HG02938 (cell line): ENCODE results near the gene NCL.

ENCODE experiments used
- ATAC-seq: cut with Tn5 transposase; IDR thresholded peaks from one replicate; pipeline ENCODE4 v1.9.1; 2021; ENCODE audit warnings: mild to moderate bottlenecking, moderate library complexity; ENCODE audit not compliant: unreplicated experiment

Gene NCL, protein sequence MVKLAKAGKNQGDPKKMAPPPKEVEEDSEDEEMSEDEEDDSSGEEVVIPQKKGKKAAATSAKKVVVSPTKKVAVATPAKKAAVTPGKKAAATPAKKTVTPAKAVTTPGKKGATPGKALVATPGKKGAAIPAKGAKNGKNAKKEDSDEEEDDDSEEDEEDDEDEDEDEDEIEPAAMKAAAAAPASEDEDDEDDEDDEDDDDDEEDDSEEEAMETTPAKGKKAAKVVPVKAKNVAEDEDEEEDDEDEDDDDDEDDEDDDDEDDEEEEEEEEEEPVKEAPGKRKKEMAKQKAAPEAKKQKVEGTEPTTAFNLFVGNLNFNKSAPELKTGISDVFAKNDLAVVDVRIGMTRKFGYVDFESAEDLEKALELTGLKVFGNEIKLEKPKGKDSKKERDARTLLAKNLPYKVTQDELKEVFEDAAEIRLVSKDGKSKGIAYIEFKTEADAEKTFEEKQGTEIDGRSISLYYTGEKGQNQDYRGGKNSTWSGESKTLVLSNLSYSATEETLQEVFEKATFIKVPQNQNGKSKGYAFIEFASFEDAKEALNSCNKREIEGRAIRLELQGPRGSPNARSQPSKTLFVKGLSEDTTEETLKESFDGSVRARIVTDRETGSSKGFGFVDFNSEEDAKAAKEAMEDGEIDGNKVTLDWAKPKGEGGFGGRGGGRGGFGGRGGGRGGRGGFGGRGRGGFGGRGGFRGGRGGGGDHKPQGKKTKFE

DNA sequence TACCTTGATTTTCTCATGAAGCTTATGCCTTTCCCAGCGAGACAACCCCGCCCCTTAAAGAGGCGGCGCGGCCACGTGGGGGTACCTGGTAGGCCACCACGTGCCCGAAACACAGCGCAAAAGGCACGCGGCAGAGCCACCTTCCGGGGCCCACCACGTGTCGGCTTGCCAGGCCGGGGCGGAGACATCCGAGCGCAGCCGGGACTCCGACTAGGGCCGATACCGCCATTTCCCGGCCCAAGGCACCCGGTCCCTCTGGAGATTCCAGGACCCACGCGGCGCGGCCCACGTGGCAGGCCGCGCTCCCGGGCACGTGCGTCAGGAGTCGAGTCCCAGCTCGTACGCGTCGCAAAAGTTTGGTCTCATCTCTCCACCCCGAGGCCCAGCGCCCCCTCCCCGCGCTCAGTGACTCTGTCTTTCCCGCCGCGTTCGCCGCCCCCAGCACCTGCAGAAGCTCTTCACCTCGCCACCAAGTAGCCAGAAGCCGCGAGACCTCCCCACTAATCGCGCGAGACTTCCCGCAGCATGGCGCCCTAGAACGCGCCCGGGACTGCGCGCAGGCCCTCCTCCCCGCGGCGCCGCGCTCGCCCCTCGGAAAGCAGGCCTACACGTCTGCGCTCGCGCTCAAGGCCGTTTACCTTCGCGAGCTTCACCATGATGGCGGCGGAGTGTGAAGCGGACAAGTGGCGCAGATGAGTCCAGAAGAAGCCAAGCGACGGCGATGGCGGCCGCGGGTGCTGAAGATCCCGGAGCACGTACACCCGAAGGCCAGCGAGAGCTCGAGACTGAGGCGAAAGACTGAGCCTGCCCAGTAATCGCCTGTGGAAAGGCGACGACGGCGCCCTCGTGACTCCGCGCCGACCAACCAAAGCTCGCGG lies at the start of gene NCL:
TSS of gene NCL (minus strand) at position 787 of the 878 bp plus-strand sequence. CDS start at position 656, 131 bp downstream.
- ATAC-seq: peak; percentile 81

DNA sequence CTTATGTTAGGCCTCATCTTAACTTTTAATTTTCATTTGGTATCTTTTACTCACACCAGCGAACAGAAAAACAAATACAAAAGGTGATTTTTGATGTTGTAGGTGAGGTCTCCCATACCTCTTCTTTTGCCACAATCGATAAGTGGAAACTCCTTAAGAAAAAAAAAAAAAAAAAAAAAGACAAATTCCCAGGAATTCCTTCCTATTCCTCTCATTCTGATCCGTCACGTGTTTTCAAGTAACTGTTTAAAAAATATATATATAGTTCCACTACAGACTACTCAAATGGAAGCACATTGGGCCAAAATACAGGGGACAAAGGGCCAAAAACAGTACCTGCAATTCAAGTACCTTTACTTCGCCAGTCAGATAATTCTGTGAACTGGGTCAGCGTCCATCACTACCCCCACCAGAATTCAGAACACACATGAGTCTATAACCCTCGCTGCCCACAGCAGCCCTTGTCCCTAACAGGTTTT lies 49.5 kb upstream of the NCL start:
- ATAC-seq: no peak

DNA sequence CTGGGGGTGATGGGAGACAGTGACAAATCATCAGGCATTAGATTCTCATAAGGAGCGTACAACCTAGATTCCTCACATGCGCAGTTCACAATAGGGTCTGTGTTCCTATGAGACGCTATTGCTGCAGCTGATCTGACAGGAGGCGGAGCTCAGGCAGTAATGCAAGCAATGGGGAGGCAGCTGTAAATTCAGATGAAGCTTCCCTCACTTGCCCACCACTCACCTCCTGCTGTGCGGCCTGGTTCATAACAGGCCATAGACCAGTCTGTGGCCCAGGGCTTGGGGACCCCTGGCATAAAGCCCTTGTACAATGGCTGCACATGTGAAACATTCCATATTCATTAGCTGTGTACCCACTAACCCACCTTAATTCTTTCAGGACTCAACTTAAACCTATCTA lies 47.9 kb upstream of the NCL start:
- ATAC-seq: no peak

DNA sequence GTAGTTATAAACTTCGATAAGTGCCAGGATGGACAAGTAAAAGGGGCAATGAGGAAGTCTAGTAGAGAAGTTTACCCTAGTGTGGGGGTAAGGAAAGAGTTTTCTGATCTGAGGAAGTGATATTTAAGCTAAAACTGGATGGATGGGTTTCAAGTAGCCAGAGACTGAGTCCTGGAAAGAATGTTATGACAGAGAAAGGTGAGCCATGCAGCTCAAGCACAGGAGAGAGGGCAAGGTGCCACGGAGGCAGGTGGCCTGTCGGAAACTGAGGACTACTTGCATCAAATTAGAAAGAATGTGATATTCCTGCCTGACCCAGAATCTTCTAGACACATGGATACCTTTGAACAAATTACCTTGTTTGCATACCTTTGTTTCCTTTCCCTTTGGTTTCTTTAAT lies 39.5 kb upstream of the NCL start:
- no peak for ATAC-seq

DNA sequence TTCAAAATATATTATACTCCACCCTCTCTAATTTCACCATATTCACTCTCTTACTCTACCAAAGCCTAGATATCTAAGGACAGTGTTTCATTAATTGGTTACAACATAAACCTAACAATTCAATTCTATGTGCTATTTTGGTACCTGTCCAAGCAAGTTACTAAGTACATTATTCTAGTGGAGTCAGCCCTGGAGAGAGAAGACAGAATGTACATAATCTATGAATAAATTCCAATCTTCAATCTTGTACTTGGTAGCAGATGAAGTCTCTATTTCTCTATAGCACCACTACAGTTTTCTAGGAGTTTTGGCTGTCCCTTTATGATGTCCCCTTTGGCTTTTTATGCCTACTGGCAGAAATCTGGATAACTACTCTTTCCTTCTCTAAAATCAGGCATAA lies 38.3 kb upstream of the NCL start:
- ATAC-seq: no peak

DNA sequence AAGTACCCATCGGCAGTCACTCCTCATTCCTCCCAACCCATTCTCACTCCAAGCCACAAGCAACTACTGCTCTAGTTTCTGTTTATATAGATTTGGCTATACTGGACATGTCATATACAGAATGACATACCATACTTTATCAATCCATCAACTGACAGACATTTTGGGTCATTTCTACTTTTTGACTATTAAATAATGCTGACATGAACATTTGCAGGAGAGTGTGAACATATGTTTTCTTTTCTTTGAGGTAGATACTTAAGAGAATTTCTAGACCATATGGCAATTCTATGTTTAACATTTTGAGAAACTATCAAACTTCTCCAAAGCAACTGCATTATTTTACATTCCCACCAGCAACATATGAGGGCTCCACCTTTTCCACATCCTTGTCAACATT lies 33.4 kb upstream of the NCL start:
- no peak for ATAC-seq

DNA sequence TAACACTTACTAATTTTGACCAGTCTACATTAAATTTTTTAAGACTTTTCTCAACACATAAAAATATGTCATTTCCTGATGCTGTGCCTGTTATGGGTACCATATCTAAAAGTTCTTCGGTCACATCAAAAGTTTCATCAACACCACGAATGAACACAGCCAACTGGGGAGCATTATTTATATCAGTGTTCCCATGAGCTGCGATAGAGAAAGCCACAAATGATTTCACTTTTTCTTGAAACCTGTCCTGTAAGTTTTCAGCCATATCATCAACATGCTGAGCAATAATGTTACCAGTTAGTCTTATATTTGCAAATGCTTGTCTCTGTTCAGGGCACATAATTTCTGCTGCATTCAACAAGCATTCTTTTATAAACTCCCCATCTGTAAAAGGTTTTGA lies 30.4 kb upstream of the NCL start:
- ATAC-seq: no peak

DNA sequence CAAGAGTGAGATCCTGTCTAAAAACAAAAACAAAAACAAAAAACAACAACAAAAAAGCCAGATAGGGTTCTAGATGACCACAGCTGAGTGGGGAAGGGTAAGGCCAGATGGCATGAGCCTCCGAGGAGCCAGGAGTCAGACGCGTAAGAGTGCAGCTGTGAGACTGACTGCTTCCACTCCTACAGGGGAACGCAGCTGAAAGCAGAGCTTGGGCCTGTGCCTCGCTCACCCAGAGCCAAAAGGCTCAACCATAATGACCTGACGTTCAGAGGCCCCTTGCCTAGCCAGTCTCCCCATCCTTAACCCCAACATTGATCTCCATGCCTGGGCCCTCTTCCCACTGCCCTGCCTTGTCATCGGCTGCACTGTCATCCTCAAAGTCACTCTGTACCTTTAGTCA lies 26.5 kb upstream of the NCL start:
- no peak for ATAC-seq

DNA sequence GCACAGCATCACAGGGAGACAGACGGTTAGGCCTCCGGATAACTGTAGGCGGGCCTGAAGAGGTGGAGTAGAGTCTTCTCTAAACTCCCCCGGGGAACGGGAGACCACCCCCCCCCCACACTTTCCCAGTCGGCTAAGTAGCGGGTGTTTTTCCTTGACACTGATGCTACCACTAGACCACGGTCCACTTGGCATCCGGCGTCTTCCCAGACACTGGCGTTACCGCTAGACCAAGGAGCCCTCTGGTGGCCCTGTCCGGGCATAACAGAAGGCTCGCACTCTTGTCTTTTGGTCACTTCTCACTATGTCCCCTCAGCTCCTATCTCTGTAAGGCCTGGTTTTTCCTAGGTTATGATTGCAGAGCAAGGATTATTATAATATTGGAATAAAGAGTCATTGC lies 25.7 kb upstream of the NCL start:
- no peak for ATAC-seq

DNA sequence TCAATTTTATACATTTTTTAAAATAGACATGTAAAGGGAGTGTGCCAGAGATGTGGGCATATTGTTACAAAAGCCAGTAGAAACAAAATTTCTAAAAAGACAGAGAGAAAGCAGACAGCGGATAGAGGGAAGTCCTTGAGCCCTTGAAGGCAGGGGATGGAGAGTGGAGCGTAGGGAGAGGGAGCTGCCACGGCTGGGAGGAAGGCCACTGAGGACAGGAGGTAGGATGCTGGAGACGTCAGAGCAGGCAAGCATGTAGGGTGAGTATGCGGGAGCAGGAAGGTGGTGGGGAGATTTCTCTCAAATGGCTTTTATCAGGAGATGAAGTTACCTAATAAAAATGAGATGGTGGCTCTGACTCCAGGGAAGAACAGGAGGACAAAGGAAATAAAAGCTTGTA lies 24.0 kb upstream of the NCL start:
- no peak for ATAC-seq

DNA sequence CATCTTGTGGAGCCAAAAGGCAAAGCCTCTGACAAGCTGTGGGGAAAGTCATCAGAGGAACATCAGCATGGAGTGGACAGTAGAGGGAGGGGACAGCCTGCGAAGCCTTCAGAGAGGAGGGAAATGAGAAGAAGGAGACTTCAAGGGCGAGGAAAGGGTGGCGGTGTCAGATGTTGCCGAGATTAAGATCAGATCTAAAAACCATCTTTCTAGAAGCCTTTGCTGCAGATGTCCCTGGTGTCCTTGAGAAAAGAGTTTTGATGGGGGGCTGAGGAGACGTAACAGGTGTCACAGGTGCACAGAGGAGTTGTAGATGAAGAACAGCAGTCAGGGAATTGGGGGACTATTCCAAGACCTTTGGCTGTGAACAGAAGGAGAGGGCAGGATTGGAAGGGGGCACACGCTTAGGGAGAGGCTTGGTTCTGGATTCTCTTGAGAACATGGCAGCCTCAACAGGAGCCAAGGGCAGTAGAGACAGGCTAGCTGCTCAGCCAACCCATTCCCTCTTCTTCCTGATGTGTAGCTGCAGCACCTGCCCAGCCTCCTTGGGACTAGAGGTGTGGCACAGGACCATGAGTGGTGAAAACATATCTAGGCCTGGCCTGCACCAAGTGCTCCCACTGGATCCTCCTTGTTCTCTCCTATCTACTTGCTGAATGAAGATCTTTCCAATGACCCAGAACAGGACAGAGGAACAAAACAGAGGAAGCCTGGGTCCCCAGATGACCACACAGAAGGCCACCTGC lies 22.7 kb upstream of the NCL start:
- ATAC-seq: no peak

DNA sequence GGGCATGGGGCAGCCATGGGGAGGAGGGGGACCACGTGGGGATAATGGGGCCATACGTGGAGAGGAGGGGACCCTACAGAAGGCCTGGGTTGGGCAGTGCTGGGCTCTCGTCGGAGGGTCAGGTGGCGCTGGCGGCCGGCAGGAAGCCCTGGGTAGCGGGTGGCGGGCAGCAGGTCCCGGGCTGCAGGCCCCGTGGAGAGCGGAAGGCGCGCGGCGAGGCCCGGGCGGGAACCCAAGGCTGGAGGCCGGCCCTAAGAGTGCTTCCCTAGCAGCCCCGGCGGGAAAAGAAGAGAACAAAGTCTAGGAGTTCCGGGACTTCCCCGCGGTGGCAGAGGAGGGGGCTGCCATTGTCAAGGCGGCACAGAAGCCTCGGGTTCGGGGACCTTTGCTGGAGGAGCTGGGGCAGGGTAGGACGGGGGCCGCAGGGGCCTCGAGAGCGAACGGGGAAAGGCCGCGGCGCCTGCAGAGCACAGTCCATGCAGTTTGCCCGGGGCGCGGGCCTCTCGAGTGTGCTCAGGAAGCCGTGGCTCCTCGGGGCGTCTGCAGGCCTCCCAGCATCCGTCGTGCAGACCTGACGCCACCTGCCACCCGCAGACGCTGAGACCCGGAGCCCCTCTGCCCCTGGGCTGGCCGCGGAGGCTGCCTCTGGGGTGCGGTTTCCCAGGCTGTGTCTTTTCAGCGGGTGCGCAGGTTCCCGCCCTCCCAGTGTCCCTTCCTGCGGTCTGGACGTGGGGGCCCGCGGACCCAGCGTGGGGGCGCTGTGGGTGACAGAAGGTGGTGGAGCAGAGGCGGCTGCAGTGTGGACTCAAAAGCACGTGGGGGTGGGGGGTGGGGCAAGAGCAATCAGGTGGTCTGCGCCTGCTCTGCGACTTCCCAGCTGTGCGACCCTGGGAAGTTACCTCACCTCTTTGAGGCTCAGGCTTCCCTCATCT lies 19.4 kb upstream of the NCL start:
- ATAC-seq: peak; percentile 21

DNA sequence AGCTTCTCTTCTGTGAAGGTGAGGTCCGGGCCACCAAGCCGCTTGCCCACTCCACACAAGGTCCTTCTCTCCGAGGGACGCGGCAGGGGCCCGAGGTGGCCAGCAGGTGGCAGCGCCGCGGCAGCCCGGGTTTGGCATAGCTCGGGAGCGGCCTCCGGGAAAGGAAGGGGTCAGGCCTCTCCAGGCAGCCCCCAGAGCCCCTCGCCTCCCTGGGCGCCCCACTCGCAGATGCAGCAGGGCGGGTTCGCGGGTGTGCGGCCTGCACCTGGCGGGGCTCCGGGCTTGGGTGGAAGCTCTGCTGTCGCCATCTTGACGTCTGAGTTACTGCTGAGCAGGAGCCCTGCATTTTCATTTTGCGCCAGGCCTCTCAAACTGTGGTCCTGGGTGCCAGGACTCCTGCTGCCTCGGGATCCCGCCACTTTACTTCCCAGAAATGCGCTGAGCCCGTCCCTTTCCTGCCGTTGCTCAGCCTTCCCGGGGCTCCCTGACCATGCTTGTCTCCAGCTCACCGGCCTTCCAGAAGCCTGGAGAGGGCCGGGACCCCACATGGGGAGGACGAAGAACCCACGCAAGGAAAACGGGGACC lies 18.6 kb upstream of the NCL start:
- peak; percentile 70 for ATAC-seq

DNA sequence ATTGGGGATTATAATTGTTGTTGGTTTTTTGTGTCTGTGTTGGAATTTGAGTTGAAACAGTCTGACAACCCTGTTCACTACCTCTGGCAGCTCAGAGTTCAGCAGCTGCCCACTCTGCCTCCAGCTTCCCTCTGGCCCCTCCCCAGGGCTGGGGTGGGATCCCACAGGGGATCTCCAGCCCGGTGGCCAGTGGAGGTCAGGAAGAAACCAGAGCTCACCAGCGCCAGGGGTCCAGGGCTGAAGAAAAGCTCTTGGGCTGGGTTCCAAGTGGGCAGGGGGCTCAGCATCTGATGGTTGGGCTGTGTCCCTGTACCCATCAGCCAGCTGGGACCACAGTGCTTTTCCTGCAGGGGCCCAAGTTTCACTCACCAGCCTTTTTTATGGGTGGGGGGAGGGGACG lies 16.5 kb upstream of the NCL start:
- no peak for ATAC-seq

DNA sequence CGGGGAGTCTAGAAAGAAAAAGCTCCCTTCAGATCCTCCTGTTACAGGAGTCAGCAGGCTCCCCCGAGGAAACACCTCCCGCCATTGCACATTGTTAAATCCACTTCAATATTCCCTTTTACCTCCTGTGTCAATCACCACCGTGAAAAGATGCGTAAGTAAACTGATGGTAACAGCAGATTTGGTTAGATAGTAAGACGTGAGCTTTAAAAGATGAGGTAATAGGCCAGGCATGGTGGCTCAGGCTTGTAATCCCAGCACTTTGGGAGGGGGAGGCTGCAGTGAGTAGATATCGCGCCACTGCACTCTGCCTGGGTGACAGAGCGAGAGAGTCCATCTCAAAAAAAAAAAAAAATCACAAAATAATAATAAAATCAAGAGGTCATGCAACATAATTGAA lies 15.2 kb upstream of the NCL start:
- no peak for ATAC-seq

DNA sequence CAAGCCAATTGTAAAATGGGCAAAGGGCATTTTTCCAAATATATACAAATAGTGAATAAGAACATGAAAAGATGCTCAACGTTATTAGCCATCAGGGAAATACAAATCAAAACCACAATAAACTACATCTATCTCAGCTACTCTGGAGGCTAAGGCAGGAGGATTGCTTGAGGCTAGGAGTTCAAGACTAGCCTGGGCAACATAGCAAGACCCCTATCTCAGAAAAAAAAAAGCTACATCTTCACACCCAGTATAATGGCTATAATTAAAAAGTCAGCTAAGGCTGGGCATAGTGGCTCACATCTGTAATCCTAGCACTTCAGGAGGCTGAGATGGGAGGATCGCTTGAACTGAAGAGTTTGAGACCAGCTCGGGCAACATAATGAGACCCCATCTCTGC lies 12.6 kb upstream of the NCL start:
- ATAC-seq: no peak

DNA sequence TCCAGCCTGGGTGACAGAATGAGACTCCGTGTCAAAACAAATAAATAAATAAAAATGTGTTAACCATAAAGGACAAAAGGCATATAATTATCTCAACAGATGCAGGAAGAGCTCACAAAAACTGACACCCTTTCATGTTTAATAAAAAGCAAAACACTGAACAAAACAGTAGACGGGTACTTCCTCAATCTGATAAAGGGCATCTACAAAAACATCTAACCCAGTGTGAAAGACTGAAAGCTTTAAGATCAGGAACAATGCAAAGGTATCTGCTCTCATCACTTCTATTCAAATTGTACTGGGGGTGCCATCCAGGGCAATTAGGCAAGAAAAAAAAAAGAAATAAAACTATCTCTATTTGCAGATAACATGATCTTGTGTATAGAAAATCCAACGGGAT lies 11.7 kb upstream of the NCL start:
- no peak for ATAC-seq

DNA sequence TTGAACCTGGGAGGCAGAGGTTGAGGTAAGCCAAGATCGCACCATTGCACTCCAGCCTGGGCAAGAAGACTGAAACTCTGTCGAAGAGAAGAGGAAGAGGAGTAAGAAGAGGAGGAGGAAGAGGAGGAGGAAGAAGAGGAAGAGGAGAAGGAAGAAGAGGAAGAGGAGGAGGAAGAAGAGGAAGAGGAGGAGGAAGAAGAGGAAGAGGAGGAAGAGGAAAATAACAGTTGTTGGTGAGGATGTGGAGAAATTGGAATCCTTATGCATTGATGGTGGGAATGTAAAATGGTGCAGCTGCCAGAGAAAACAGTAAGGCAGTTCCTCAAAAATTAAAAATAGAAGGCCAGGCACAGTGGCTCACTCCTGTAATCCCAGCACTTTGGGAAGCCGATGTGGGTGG lies 8.5 kb upstream of the NCL start:
- no peak for ATAC-seq

DNA sequence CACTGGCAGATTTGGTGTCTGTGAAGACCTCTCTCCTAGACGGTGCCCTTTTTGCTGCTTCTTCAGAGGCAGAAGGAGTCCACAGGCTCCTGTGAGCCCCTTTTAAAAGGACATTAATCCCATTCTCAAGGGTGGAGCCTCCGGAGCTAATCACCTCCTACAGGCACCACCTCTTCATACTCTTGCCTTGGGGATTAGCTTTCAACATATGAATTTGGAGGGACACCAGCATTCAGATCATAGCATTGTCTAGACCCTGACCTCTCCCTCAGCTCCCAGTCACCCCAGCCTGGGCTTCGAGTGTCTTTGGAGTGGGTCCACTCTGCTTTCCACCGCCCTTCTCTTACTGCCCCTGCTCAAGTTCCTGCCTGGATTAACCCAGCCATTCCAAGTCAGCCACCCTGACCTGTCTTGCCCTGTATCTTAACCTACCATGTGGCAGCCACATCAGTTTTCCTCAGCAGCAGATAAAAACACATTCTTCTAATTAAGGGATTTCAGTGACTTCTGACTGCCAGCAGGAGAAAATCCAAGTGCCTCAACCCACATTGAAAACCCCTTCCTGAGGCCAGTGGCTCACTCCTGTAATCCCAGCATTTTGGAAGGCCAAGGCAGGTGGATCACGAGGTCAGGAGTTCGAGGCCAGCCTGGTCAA lies 6.1 kb upstream of the NCL start:
- ATAC-seq: no peak
